ENCODE measurements around the gene MLLT6. TPM values are rescaled to one million over a fixed set of nuclear protein-coding genes. Genes with fewer than 3 reads are reported as not detected.
A peak's percentile ranks its signal among the peaks of the same experiment; 100 is the strongest.

The MLLT6 gene
- total RNA-seq, 2 experiments from 2014 or later, result 81.7 to 174 TPM

- Histone ChIP-seq H3K36me3 (ENCODE audit: insufficient read depth, low read length) (peaks cover 68% of the 10 kb centered on the region), H3K4me3 (ENCODE audit: low read depth, low read length, poor library complexity, severe bottlenecking) (no peak overlapping the region), H3K4me2 (ENCODE audit: low read length) (no peak overlapping the region), H3K4me1 (ENCODE audit: insufficient read depth, low read length, poor library complexity, severe bottlenecking) (peaks cover 48% of the 10 kb centered on the region), H3K9me3 (ENCODE audit: low read length) (no peaks in the 10 kb centered on the region), H3K9me2 (ENCODE audit: insufficient read depth, low read length) (no peaks in the 10 kb centered on the region), H3K27ac (ENCODE audit: low read depth, low read length, poor library complexity, severe bottlenecking) (no peak overlapping the region), H3K79me2 (ENCODE audit: insufficient read depth, low read depth, low read length) (no peaks in the 10 kb centered on the region), H4K20me1 (ENCODE audit: insufficient read depth, low read length) (no peaks in the 10 kb centered on the region), H2AFZ (ENCODE audit: low read length) (no peak overlapping the region)
- CTCF ChIA-PET (ENCODE audit: unreplicated experiment), result interaction anchor here (0.5 to 1.0 kb wide), 2 partner anchors 59 to 68 kb away, joined by 3 to 12 read pairs; no protein-coding TSS in a partner anchor
- peak; percentile 67 for DNase-seq (ENCODE audit: low spot score)
- POLR2A ChIA-PET, result interaction anchor here (0.7 to 1.3 kb wide), 2 partner anchors 10 to 178 kb away, joined by 3 to 5 read pairs; no protein-coding TSS in a partner anchor
- TF ChIP-seq, protein P1, sequence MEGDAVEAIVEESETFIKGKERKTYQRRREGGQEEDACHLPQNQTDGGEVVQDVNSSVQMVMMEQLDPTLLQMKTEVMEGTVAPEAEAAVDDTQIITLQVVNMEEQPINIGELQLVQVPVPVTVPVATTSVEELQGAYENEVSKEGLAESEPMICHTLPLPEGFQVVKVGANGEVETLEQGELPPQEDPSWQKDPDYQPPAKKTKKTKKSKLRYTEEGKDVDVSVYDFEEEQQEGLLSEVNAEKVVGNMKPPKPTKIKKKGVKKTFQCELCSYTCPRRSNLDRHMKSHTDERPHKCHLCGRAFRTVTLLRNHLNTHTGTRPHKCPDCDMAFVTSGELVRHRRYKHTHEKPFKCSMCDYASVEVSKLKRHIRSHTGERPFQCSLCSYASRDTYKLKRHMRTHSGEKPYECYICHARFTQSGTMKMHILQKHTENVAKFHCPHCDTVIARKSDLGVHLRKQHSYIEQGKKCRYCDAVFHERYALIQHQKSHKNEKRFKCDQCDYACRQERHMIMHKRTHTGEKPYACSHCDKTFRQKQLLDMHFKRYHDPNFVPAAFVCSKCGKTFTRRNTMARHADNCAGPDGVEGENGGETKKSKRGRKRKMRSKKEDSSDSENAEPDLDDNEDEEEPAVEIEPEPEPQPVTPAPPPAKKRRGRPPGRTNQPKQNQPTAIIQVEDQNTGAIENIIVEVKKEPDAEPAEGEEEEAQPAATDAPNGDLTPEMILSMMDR (conservative IDR thresholded peaks at IDR 0.05; ENCODE audit: low read length), result peak; percentile 91
- TF ChIP-seq EZH2phosphoT487 (IDR thresholded peaks at IDR 0.05; ENCODE audit: borderline replicate concordance, low read depth, low read length), result no peak
- intact Hi-C loops (cut with micrococcal nuclease; ENCODE audit: unreplicated experiment), result loop anchor here (1.0 kb wide), 1 partner anchor 58 kb away; no protein-coding TSS in a partner anchor
- BruUV-seq (replicated peaks), result no TSS peak
Observed at GRCh38 chr17:38735161-38735997, 30.3 kb downstream of the MLLT6 start.

DNA sequence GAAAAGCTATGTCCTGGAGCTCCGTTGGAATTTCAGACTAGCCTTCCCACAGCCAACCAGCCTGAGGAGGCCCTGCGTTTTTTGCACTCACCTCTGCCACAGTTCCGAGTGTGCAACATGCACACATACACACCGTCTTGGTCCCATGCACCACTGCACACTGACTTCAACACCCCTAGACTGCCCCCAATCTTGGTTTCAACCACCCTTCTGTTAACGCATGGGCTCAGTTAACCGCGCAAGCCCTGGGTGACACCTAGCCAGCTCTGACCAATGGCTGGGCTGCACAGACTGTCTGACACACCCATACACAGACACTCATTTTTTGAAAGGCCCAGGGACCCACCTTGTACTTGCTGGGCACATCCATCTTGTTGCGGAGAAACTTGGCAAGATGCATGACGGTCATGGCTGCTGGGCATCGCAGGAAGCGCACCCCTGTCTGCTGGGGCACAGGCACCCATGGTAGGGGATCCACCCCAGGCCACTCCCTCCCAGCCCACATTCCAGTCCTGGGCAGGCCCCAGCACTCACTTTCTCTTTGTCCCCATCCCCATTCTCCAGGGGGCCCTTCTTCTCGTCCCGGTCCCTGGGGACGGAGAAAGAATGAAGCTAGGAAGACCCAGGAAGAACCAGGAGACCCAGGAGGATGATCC lies 33.1 kb downstream of the MLLT6 start:
- Histone ChIP-seq H3K4me1 (ENCODE audit: insufficient read depth, low read length, poor library complexity, severe bottlenecking) (peaks cover 48% of the 10 kb centered on the region), H3K9me2 (ENCODE audit: insufficient read depth, low read length) (no peaks in the 10 kb centered on the region), H2AFZ (ENCODE audit: low read length) (no peak overlapping the region), H4K20me1 (ENCODE audit: insufficient read depth, low read length) (no peaks in the 10 kb centered on the region), H3K36me3 (ENCODE audit: insufficient read depth, low read length) (peaks cover 76% of the 10 kb centered on the region), H3K9me3 (ENCODE audit: low read length) (no peaks in the 10 kb centered on the region), H3K79me2 (ENCODE audit: insufficient read depth, low read depth, low read length) (peaks cover 25% of the 10 kb centered on the region; the same call in 1 of the 2 replicates), H3K27ac (ENCODE audit: low read depth, low read length, poor library complexity, severe bottlenecking) (no peak overlapping the region), H3K4me3 (ENCODE audit: low read depth, low read length, poor library complexity, severe bottlenecking) (no peak overlapping the region), H3K4me2 (ENCODE audit: low read length) (no peak overlapping the region)
- TF ChIP-seq, protein P1 (conservative IDR thresholded peaks at IDR 0.05; ENCODE audit: low read length), result no peak
- no peak for TF ChIP-seq EZH2phosphoT487 (IDR thresholded peaks at IDR 0.05; ENCODE audit: borderline replicate concordance, low read depth, low read length)
- ChIA-PET POLR2A (interaction anchor here (0.6 kb wide), 1 partner anchor 318 kb away, joined by 3 read pairs; no protein-coding TSS in a partner anchor), CTCF (ENCODE audit: unreplicated experiment) (no interaction called here)
- intact Hi-C loops (cut with micrococcal nuclease; ENCODE audit: unreplicated experiment), result no loop called here
- DNase-seq (ENCODE audit: low spot score), result no peak
- no TSS peak for BruUV-seq (replicated peaks)

All from OCI-LY7 (cell line).